H9 (cell line): ENCODE data around the gene PRPH. TPM values are rescaled to one million over a fixed set of nuclear protein-coding genes. Genes with fewer than 3 reads are reported as not detected.

ENCODE experiments used
- DNase-seq: peaks from one replicate; pipeline ENCODE4 v3.0.0-alpha.2; 2017
- H2AFZ ChIP-seq: one replicate; pipeline ENCODE4 v1.6.1; 2013; ENCODE audit warnings: mild to moderate bottlenecking, low read length, control low read depth, moderate library complexity
- H2AK5ac ChIP-seq: 2 replicates; pipeline ENCODE4 v1.6.1; 2013; ENCODE audit warnings: low read length, control low read depth, mixed read lengths; ENCODE audit not compliant: insufficient read length
- H2BK120ac ChIP-seq: one replicate; pipeline ENCODE4 v1.6.1; 2013; ENCODE audit warnings: low read depth, mild to moderate bottlenecking, low read length, control low read depth, inconsistent platforms; ENCODE audit not compliant: poor library complexity, severe bottlenecking
- H2BK12ac ChIP-seq: 2 replicates; pipeline ENCODE4 v1.6.1; 2013; ENCODE audit warnings: low read length, control low read depth, mixed read lengths, low read depth; ENCODE audit not compliant: insufficient read length
- H2BK15ac ChIP-seq: 2 replicates; pipeline ENCODE4 v1.6.1; 2013; ENCODE audit warnings: low read depth, low read length, control low read depth
- H2BK20ac ChIP-seq: one replicate; pipeline ENCODE4 v1.6.1; 2013; ENCODE audit warnings: low read depth, mild to moderate bottlenecking, low read length, control low read depth, inconsistent platforms; ENCODE audit not compliant: poor library complexity, severe bottlenecking
- H2BK5ac ChIP-seq: 2 replicates; pipeline ENCODE4 v1.6.1; 2013; ENCODE audit warnings: low read length, control low read depth, mixed read lengths; ENCODE audit not compliant: insufficient read length
- H3K14ac ChIP-seq: 2 replicates; pipeline ENCODE4 v1.6.1; 2013; ENCODE audit warnings: low read length, control low read depth; ENCODE audit not compliant: insufficient read depth
- H3K18ac ChIP-seq: 2 replicates; pipeline ENCODE4 v1.6.1; 2013; ENCODE audit warnings: low read depth, mild to moderate bottlenecking, mixed read lengths, low read length, control low read depth; ENCODE audit not compliant: insufficient read length
- H3K23ac ChIP-seq: 2 replicates; pipeline ENCODE4 v1.6.1; 2013; ENCODE audit warnings: low read length, control low read depth, mixed read lengths, low read depth; ENCODE audit not compliant: insufficient read length
- H3K23me2 ChIP-seq: 2 replicates; pipeline ENCODE4 v1.6.1; 2013; ENCODE audit warnings: low read depth, mild to moderate bottlenecking, mixed read lengths, low read length, control low read depth; ENCODE audit not compliant: insufficient read length, poor library complexity, severe bottlenecking
- H3K27ac ChIP-seq: 2 replicates; pipeline ENCODE4 v1.5.1; 2013; ENCODE audit warnings: low read length, control low read depth, mixed read lengths, low read depth; ENCODE audit not compliant: insufficient read length
- H3K27me3 ChIP-seq: 2 replicates; pipeline ENCODE4 v1.6.1; 2013; ENCODE audit warnings: low read length, control low read depth, inconsistent platforms; ENCODE audit not compliant: insufficient read depth
- H3K4ac ChIP-seq: 2 replicates; pipeline ENCODE4 v1.6.1; 2013; ENCODE audit warnings: low read depth, mild to moderate bottlenecking, control low read depth, inconsistent platforms, low read length, moderate library complexity
- H3K4me1 ChIP-seq: 2 replicates; pipeline ENCODE4 v1.6.1; 2013; ENCODE audit warnings: low read length, control low read depth, inconsistent platforms; ENCODE audit not compliant: insufficient read depth
- H3K4me2 ChIP-seq: 2 replicates; pipeline ENCODE4 v1.6.1; 2013; ENCODE audit warnings: low read length, control low read depth, mixed read lengths; ENCODE audit not compliant: insufficient read length, insufficient read depth
- H3K56ac ChIP-seq: 2 replicates; pipeline ENCODE4 v1.6.1; 2013; ENCODE audit warnings: low read depth, mild to moderate bottlenecking, mixed read lengths, low read length, control low read depth; ENCODE audit not compliant: insufficient read length
- H3K79me1 ChIP-seq: 2 replicates; pipeline ENCODE4 v1.6.1; 2013; ENCODE audit warnings: low read depth, mild to moderate bottlenecking, moderate library complexity, low read length, control low read depth, inconsistent platforms; ENCODE audit not compliant: insufficient read depth, poor library complexity, severe bottlenecking
- H3K79me2 ChIP-seq: 2 replicates; pipeline ENCODE4 v1.6.1; 2013; ENCODE audit warnings: low read length, control low read depth, inconsistent platforms; ENCODE audit not compliant: insufficient read depth
- H3K9ac ChIP-seq: 2 replicates; pipeline ENCODE4 v1.6.1; 2013; ENCODE audit warnings: low read length, control low read depth, mixed read lengths; ENCODE audit not compliant: insufficient read length; ENCODE audit errors: extremely low read depth
- H3K9me3 ChIP-seq: one replicate; pipeline ENCODE4 v1.6.1; 2013; ENCODE audit warnings: low read depth, low read length, inconsistent platforms; ENCODE audit not compliant: control insufficient read depth
- H3T11ph ChIP-seq: one replicate; pipeline ENCODE4 v1.6.1; 2013; ENCODE audit warnings: mild to moderate bottlenecking, low read length, control low read depth, inconsistent platforms
- H4K20me1 ChIP-seq: one replicate; pipeline ENCODE4 v1.6.1; 2013; ENCODE audit not compliant: control insufficient read depth, insufficient read length, insufficient read depth
- H4K5ac ChIP-seq: 2 replicates; pipeline ENCODE4 v1.6.1; 2013; ENCODE audit warnings: low read depth, mild to moderate bottlenecking, mixed read lengths, low read length, control low read depth; ENCODE audit not compliant: insufficient read length
- H4K8ac ChIP-seq: replicated peaks from 2 replicates; pipeline ENCODE4 v1.6.1; 2013; ENCODE audit warnings: low read length, control low read depth, mixed read lengths, low read depth; ENCODE audit not compliant: insufficient read length
- H4K91ac ChIP-seq: 2 replicates; pipeline ENCODE4 v1.6.1; 2013; ENCODE audit warnings: low read depth, mild to moderate bottlenecking, moderate library complexity, mixed read lengths, low read length, control low read depth; ENCODE audit not compliant: insufficient read length
- H3K27ac Mint-ChIP-seq, 3 experiments: 2 replicates in 2 of 3; 3 replicates in 1 of 3; pipeline ENCODE4 v1.8.0; 2020 to 2021; ENCODE audit warnings: mixed read lengths in 3 of 3, mild to moderate bottlenecking in 1 of 3, moderate library complexity in 1 of 3
- H3K27me3 Mint-ChIP-seq: 2 replicates; pipeline ENCODE4 v1.8.0; 2021; ENCODE audit warnings: low read depth, mild to moderate bottlenecking, moderate library complexity, mixed read lengths
- H3K36me3 Mint-ChIP-seq, 3 experiments: 2 replicates in 2 of 3; 3 replicates in 1 of 3; pipeline ENCODE4 v1.8.0; 2020 to 2021; ENCODE audit warnings: low read depth in 3 of 3, mixed read lengths in 3 of 3; ENCODE audit not compliant: insufficient read depth in 1 of 3
- H3K4me1 Mint-ChIP-seq, 2 experiments: 2 replicates each; pipeline ENCODE4 v1.8.0; 2020; ENCODE audit warnings: mixed read lengths in 2 of 2
- H3K4me3 Mint-ChIP-seq, 2 experiments: 2 replicates in 1 of 2; 3 replicates in 1 of 2; pipeline ENCODE4 v1.8.0; 2020 to 2021; ENCODE audit warnings: mild to moderate bottlenecking in 2 of 2, mixed read lengths in 2 of 2, moderate library complexity in 1 of 2
- H3K9me3 Mint-ChIP-seq, 2 experiments: 2 replicates in 1 of 2; 3 replicates in 1 of 2; pipeline ENCODE4 v1.8.0; 2020; ENCODE audit warnings: mild to moderate bottlenecking in 2 of 2, mixed read lengths in 2 of 2, moderate library complexity in 1 of 2
- CTCF ChIP-seq: fragments of 200-600 bp; sonication (generic); conservative IDR thresholded peaks from 3 replicates; pipeline ENCODE4 v1.8.0; 2021; ENCODE audit warnings: antibody characterized with exemption, mild to moderate bottlenecking
- WGBS: extraction: QIAGEN DNeasy Blood & Tissue Kit; methylation state at CpG from one replicate; pipeline ENCODE4 v1.1.7; 2013; ENCODE audit warnings: missing lambda C conversion rate, low lambda C conversion rate, mixed read lengths; ENCODE audit not compliant: insufficient read length; ENCODE audit errors: extremely low coverage; 5-methylcytosine and 5-hydroxymethylcytosine counted together
- total RNA-seq: library from RNA; stranded (reverse); gene quantifications from 2 replicates; pipeline ENCODE4 v1.2.1, GENCODE V29; 2021

PRPH gene
- total RNA-seq, 1 experiment from 2014 or later, result 1.1 TPM

GRCh38 chr12:49334226-49334625 is 39.3 kb downstream of the PRPH start:
- H3K4me1 ChIP-seq, result no peaks in the 10 kb centered on the region
- no peak overlapping the region for H4K5ac ChIP-seq
- H3K79me2 ChIP-seq, result no peaks in the 10 kb centered on the region
- H3K23me2 ChIP-seq, result peaks cover 9% of the 10 kb centered on the region
- H3K36me3 Mint-ChIP-seq, result peaks cover 7 to 20% (median 19%) of the 10 kb centered on the region in 3 experiments; a peak in 6 of 7 replicates
- H2AFZ ChIP-seq, result no peak overlapping the region
- no peaks in the 10 kb centered on the region for H3K9me3 ChIP-seq
- H3T11ph ChIP-seq, result no peak overlapping the region
- no peak for DNase-seq
- no peak for TF ChIP-seq CTCF
- no peaks in the 10 kb centered on the region for H3K79me1 ChIP-seq
- peaks cover 68% of the 10 kb centered on the region for H3K27me3 Mint-ChIP-seq
- H3K4me1 Mint-ChIP-seq, result peaks cover 20 to 26% of the 10 kb centered on the region in 2 experiments
- peaks cover 0 to 3% of the 10 kb centered on the region in 2 experiments; a peak in 1 of 5 replicates for H3K9me3 Mint-ChIP-seq
- H2AK5ac ChIP-seq, result no peak overlapping the region
- peaks cover 44% of the 10 kb centered on the region; the same call in 1 of the 2 replicates for H3K27me3 ChIP-seq
- no peak overlapping the region for H3K14ac ChIP-seq
- H4K8ac ChIP-seq, result no peak overlapping the region
- no peak overlapping the region for H3K27ac Mint-ChIP-seq
- no peak overlapping the region for H4K91ac ChIP-seq
- no peak overlapping the region for H3K18ac ChIP-seq
- no peak overlapping the region for H3K4ac ChIP-seq
- H3K4me3 Mint-ChIP-seq, result no peak overlapping the region
- no peak overlapping the region for H3K23ac ChIP-seq
- H3K27ac ChIP-seq, result no peak overlapping the region
- H3K56ac ChIP-seq, result no peak overlapping the region
- no peak overlapping the region for H2BK15ac ChIP-seq
- H2BK20ac ChIP-seq, result no peak overlapping the region
- H3K4me2 ChIP-seq, result no peak overlapping the region
- H2BK5ac ChIP-seq, result no peak overlapping the region
- no peak overlapping the region for H3K9ac ChIP-seq
- H2BK12ac ChIP-seq, result no peak overlapping the region
- WGBS, result no CpG with 5 or more reads among the region's 19 CpGs
- no peaks in the 10 kb centered on the region for H4K20me1 ChIP-seq
- H2BK120ac ChIP-seq, result no peak overlapping the region
